ENCODE data around the gene PACS2.
"Not testable (repeated sequence)": the region's sequence is repeated elsewhere in the genome, so short reads cannot be mapped to it uniquely, and the experiment has no call there.

PACS2 gene

DNA sequence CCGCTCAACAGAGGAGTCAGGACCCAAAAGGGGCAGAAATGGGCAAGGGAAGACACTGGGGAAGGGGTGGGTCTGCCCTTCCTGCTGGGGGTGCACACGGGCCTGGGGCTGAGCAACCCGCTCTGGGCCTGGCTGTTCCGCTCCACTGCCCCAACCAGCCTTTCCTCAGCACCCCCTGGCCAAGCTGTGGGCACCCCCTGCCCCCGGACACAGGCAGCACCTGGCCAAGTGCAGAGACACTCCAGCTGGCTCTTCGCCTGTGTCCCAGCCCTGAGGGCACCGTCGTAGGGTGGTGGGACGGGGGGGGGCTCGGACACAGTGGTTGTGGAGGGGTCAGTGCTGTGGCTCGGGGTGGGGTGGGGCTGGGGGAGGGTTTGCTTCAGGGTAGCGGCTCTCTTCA, 10.3 kb downstream of the PACS2 start:
- H3K4me3 ChIP-seq (ENCODE audit: low read depth, low read length), result no peak overlapping the region
- TF ChIP-seq, protein P1, sequence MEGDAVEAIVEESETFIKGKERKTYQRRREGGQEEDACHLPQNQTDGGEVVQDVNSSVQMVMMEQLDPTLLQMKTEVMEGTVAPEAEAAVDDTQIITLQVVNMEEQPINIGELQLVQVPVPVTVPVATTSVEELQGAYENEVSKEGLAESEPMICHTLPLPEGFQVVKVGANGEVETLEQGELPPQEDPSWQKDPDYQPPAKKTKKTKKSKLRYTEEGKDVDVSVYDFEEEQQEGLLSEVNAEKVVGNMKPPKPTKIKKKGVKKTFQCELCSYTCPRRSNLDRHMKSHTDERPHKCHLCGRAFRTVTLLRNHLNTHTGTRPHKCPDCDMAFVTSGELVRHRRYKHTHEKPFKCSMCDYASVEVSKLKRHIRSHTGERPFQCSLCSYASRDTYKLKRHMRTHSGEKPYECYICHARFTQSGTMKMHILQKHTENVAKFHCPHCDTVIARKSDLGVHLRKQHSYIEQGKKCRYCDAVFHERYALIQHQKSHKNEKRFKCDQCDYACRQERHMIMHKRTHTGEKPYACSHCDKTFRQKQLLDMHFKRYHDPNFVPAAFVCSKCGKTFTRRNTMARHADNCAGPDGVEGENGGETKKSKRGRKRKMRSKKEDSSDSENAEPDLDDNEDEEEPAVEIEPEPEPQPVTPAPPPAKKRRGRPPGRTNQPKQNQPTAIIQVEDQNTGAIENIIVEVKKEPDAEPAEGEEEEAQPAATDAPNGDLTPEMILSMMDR (IDR thresholded peaks at IDR 0.05; ENCODE audit: borderline replicate concordance, insufficient read depth, low read depth, low read length), result no peak

DNA sequence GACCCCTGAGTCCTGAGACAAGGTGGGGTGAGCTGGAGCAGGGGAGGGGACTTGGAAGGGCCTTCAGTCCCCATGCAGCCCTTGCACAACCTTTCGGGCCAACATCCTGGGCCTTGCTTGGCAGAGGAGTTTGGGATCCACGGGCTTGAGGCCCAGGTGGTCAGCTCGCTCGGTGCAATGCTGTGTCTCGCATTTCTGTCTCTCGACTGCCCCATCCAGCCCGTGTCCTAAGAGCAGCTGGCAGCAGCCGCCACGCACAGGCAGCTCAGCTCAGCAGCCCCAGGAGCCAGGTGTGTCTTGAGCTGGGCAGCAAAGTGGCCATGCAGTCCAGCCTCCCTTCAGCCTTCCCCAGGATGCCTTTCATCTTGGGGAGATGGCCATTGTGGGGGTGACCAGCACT, 10.8 kb downstream of the PACS2 start:
- no peak overlapping the region for H3K4me3 ChIP-seq (ENCODE audit: low read depth, low read length)
- TF ChIP-seq, protein P1 (IDR thresholded peaks at IDR 0.05; ENCODE audit: borderline replicate concordance, insufficient read depth, low read depth, low read length), result no peak

DNA sequence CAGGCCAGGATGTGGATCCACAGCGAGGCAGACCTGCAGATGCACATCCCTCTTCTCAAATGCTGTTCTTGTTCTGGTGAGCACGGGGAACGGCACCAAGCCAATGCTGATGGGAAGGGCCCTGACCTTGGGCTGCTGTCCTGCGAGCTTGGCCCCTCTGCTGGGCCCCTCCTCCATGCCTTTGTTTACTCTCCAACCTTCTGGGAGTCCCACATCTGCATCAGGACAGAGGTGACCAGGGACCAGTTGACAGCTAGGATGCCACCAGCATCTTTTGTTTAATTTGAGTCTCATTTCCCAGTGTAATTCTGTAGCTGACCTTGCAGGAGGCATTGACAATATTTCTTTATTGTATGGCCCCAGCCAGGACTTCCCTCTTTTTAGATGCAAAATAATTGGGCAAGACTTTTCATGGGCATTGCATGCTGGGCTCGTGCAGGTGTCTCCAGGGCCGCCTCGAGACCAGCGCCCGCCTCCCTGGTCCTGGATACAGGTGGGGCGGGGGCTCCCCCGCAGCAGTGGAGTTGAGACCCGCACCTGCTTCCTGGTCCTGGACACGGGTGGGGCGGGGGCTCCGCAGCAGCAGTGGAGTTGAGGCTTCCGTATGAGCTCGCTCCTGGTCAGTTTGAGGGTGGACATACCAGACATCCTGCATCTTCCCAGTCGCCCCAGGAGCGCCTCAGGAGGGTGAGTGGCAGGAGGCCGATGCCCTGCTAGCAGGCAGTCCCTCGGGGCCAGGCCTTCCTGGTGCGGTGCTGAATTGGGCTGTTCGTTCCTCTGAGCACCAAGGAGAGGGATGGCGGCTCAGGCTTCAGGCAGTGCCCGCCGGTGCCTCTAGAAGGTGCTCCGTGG, 11.4 kb downstream of the PACS2 start:
- TF ChIP-seq, protein P1 (IDR thresholded peaks at IDR 0.05; ENCODE audit: borderline replicate concordance, insufficient read depth, low read depth, low read length), result no peak

DNA sequence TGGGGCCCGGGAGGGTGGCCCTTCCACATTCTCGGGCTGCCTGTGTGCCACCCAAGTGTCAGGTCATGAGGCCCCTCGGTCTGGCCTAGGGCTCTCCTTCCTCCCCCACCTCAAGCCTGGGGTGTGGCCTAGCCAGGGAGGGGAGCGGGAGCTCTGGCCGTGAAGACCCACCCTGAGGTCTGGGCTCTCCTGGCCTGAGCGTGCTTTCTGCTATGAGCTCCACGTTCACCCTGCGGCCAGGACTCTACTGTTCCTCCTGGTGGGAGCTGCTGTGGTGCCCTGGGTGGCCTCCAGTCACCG, 12.0 kb downstream of the PACS2 start:
- TF ChIP-seq, protein P1 (IDR thresholded peaks at IDR 0.05; ENCODE audit: borderline replicate concordance, insufficient read depth, low read depth, low read length), result no peak
- H3K4me3 ChIP-seq (ENCODE audit: low read depth, low read length), result no peak overlapping the region

More for the DNA sequence above, 11.4 kb downstream of the PACS2 start:
- no peak overlapping the region for H3K4me3 ChIP-seq (ENCODE audit: low read depth, low read length)

DNA sequence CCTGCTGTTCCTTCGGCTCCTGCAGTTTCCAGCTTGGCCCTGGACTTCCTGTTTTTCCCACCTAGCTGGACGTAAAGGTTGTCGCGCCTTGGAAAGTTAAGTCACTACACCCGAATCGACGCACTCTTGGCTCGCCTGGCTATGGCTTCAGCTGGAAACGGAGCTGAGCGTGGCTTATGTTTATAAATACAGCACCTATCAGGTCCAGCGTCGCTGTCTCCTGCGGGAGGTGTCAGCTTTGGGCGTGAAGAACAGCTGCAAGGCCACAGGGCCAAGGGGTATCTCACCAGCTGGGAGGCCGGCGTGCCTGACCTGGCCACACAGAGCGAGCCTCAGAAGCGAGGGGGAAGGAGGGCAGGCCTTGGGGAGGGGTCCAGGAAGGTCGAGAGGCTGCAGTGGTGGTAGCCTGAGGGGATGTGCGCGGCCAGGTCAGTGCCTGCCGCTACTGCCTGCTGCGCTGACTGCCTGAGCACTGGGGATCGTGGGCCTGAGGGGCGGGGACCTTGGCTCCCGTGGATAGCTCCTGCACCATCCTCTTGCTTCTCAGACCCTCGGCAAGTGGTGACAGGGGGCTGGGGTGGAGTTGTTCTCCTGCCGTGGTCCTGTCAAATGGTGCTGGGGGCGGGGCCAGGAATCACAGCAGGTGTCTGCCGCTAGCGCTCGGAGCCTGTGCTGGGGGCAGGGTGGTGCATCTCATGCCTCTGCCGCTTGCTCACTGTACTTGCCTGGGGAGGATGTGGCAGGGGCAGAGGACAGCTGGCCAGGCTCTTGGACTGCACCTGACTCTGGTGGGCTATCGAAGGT, 12.5 kb downstream of the PACS2 start:
- no peak overlapping the region for H3K4me3 ChIP-seq (ENCODE audit: low read depth, low read length)
- TF ChIP-seq, protein P1 (IDR thresholded peaks at IDR 0.05; ENCODE audit: borderline replicate concordance, insufficient read depth, low read depth, low read length), result no peak

DNA sequence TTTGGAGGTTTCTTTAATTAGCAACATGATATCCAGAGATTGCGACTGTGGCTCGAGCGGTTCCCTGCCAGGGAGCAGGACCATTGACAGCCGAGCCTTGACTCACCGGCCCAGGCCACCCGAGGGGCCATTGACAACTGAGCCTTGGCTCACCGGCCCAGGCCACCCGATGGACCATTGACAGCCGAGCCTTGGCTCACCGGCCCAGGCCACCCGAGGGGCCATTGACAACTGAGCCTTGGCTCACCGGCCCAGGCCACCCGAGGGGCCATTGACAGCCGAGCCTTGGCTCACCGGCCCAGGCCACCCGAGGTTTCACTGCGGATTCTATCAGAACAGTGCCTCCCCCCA, 13.1 kb downstream of the PACS2 start:
- H3K4me3 ChIP-seq (ENCODE audit: low read depth, low read length), result not testable (repeated sequence)

DNA sequence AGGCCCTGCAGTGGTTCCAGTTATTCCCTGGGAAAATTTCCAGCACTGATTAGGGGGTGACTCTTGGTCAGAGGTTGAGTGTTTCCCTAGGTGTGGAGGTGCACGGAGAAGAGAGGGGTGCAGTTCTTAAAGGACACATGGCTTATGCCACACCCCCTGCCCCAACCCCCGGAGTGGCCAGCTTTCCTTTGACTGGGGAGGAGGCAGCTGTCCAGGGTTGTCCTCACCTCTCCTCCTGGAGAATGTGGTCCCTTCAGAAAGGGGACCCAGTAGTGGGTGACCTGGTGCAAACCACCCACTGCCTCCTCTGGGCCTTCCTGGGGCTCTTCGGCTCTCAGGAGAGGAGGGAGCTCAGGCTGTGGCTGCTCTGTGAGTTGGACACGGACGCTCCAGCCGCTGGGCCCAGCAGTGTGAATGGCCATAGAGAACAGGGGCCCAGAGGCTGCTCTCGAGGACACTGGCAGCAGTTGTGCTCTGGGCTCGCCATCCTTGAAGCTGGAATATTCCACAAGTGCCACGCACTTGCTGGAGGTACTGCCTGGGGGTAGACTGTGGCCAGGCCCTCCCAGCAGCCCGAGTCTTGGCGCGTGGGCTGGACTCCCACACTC, 13.6 kb downstream of the PACS2 start:
- TF ChIP-seq, protein P1 (IDR thresholded peaks at IDR 0.05; ENCODE audit: borderline replicate concordance, insufficient read depth, low read depth, low read length), result no peak
- H3K4me3 ChIP-seq (ENCODE audit: low read depth, low read length), result no peak overlapping the region
